T-helper 2 cell (primary cell): ENCODE results near the gene WWOX.

Source experiments
- DNase-seq, 5 experiments: peaks; one replicate each; pipeline versions ENCODE4 v3.0.0 to v3.0.0-alpha.2; 2012 to 2022

Gene WWOX

DNA sequence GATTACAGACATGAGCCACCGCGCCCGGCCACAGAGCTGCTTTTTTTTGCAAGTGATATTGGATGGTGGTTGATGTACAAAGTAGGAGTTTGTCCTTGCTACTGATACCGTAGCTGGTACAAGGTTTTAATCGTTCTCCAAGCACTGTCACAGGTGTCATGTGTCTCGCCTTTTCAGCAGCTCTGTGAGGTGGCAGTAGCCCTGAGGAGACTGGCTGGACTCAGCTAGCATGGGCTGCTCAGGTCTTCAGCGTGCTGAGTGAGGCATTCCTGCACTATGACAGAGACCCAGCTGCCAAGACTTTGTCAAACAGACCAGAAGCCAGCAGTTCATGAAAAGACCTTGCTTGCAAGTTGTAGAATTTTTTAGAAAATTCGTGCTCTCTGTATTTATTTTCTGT is 7.2 kb downstream of the WWOX start:
- DNase-seq, result no peak

DNA sequence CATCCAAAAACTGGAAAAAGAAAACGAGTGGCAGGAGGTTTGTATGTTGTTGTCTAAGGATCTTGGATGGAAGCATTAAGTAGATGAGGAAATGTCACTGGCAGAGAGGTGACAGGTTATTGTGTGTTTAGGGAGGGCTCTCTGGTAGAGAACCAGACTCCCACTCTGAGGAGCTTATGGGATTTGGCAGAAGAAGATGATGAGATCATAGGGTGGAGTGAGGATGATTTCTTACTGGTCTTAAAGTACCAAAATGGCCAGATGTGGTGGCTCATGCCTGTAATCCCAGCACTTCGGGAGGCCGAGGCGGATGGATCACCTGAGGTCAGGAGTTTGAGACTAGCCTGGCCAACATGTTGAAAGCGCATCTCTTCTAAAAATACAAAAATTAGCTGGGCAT is 9.0 kb downstream of the WWOX start:
- no peak for DNase-seq

GRCh38 chr16:78113258-78113657 is 13.8 kb downstream of the WWOX start:
- DNase-seq, result no peak

- no peak for DNase-seq
Observed at GRCh38 chr16:78115659-78116058, 16.2 kb downstream of the WWOX start.

GRCh38 chr16:78116946-78117345 is 17.5 kb downstream of the WWOX start:
- DNase-seq, result no peak

GRCh38 chr16:78117391-78117790 is 17.9 kb downstream of the WWOX start:
- no peak for DNase-seq

DNA sequence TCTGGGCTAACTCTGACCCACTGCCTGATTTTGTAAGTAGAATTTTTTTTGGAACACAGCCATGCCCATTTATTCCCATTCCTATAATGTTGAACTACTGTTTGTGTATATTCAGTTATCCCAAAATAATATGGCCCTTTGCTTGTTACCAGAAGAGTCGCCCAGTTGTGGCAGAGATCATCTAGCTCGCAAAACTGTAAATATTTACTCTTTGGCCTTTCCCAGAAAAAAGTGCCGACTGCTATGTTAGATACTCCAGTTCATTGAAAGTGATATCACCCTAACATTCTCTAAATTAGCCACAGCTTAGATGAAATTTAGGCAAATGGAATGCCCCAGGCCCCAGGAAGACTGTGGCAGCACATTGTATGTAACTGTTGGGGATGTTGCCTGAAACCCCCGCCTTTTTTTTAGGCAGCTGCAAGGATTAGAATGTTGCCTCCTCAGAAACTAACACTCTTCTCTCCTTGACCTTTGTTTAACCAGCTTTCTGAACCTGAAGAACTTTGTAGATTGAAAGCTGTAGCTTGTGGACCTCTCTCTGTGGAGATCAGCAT is 19.1 kb downstream of the WWOX start:
- DNase-seq, result no peak

DNA sequence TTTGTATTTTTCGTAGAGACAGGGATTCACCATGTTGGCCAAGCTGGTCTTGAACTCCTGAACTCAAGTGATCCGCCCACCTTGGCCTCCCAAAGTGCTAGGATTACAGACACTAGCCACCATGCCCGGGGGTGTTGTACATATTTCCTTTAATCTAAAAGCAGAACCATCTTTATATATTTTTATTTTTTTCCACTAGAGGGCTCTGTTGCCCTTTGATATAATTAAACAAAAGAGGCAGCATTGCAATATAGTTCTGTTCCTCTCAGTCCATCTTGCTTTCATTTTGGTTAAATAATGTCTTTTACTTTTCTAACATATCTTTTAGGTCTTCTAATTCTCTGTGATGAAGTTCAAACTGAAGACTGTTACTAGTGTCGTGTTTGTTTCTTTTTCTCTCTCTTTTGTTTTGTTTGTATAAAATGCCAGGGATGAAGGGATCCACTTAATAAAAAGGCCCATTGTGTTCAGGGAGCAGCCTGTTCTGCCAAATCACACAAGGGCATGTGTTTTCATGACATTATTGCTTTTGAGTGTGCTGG is 23.4 kb downstream of the WWOX start:
- DNase-seq, result peak in 2 of 5 experiments; percentile 25 to 64

DNA sequence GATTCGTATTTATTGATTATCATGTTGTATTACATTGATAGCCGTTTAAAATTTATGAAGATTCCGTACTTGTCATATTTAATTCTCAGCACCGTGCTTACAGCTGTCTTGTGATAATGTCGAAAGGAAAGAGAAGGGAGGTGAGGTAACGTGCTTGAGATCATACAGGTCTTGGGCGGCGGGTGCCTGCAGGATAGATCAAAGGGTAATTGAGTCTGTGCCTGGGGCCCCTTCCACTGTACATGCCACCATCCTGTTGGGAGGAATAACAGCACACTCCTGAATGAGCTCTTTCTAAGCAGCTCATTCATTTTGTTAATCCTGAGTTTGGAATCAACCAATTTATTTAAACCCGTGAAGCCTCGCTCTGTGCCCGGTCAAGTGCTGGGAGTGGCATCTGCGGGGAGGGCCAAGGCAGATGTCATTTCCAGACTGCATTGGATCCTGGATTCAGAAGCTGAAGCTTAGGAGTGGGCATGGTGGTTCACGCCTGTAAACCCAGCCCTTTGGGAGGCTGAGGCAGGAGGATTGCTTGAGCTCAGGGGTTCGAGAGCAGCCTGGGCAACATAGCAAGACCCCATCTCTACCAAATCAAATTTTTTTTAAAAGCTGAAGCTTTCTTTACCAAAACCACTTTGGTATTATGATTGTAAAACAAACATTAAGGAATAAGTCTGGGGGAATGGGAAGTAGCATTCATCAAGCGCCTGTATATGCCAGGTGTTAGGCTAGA is 25.8 kb downstream of the WWOX start:
- no peak for DNase-seq

- no peak for DNase-seq
Observed at GRCh38 chr16:78126662-78127061, 27.2 kb downstream of the WWOX start.

GRCh38 chr16:78127130-78127529 is 27.7 kb downstream of the WWOX start:
- DNase-seq, result no peak

- DNase-seq, result no peak
Observed at GRCh38 chr16:78128913-78129312, 29.5 kb downstream of the WWOX start.

- DNase-seq, result no peak
Observed at GRCh38 chr16:78129349-78129748, 29.9 kb downstream of the WWOX start.

DNA sequence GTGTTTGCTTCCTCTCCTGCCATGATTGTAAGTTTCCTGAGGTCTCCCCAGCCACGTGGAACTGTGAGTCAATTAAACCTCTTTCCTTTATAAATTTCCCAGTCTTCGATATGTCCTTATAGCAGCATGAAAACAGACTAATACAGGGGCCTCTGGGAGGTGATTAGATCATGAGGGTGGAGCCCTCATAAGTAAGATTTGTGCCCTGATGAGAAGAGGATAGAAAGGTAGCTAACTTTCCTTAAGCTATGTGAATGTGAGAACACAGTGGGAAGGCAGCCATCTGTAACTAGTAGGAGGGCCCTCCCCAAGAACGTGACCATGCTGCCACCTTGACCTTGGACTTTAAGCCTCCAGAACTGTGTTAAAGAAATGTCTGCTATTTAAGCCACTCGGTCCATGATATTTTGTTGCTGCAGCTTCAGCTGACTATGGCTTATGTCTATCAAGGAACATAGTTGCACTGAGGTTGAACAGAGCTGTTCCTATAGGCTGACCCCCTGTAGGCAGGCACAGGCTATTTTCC is 30.7 kb downstream of the WWOX start:
- no peak for DNase-seq

- no peak for DNase-seq
Observed at GRCh38 chr16:78130950-78131349, 31.5 kb downstream of the WWOX start.

GRCh38 chr16:78133919-78134318 is 34.5 kb downstream of the WWOX start:
- DNase-seq, result no peak

- peak in 1 of 5 experiments; percentile 46 for DNase-seq
Observed at GRCh38 chr16:78134944-78135619, 35.6 kb downstream of the WWOX start.

- no peak for DNase-seq
Observed at GRCh38 chr16:78137179-78137578, 37.7 kb downstream of the WWOX start.

DNA sequence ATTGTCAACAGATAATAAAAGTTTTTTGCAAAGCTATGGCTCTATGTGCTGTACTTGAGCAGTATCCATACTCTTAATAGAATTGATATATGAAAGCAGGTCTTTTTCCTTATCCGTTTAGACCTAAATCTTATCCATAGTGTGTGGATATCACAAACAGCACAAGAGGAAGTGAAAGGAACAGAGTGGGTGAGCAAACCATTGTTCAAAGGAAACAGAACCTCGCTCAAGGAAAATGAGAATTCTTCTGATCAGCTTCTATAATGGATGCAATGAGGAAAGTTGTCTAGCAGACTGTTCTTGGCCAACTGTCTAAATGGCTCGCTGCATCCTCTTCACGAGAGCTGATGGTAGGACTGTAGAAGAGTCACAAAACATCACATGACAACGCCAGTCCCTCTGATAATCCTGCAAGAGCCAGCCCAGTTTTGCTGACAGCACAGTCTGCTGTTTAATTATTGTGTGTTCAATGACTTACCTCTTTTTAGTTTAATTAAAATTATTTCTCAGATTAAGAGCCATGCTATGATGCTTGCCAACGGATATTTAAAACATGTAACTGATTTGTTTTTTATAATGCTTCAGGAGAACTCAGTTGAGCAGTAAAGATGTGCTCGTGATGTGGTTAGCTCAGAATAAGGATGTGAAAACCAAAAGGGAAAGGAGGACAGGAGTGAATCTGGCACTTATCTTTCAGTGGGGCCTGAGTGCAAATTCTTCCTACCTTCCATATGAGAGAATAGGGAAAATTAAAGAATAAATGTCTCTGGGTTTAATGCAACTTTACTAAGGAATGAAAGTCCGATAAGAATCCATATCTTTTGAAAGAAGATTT is 38.5 kb downstream of the WWOX start:
- DNase-seq, result no peak

DNA sequence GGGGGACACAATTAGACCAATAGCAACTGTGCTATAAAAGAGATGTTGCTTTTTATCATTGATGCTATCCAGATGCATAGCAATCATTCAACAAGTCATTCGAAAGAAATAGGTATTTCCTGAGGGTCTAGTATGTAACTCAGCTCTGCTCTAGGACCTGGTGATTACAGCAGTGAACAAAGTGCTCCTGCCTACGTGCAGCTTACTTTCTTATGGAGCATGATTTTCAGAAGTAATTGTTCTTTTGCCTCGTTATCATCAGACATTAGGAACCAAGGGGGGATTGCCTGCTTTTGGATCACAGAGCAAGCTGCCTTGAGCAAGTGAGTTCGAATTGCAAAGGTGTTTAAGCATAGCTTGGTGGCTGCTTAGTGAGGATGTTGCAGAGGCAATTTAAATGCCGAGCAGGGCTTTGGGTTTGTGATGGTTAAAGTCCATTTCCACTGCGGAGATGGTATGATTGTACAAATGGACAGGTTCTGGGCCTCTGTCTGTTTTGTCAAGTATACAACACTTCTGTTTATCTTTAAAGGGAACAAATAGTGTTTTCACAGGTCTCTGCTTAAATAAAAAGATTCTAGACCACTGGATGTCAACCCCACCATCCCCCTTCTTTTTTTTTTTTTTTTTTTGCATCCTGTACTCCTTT is 41.5 kb downstream of the WWOX start:
- DNase-seq, result no peak

GRCh38 chr16:78142788-78143187 is 43.3 kb downstream of the WWOX start:
- DNase-seq, result no peak

GRCh38 chr16:78146807-78147206 is 47.4 kb downstream of the WWOX start:
- no peak for DNase-seq
